ENCODE results near the gene MIEF2.
"Not testable (repeated sequence)": the region's sequence is repeated elsewhere in the genome, so short reads cannot be mapped to it uniquely, and the experiment has no call there.

The MIEF2 gene

DNA sequence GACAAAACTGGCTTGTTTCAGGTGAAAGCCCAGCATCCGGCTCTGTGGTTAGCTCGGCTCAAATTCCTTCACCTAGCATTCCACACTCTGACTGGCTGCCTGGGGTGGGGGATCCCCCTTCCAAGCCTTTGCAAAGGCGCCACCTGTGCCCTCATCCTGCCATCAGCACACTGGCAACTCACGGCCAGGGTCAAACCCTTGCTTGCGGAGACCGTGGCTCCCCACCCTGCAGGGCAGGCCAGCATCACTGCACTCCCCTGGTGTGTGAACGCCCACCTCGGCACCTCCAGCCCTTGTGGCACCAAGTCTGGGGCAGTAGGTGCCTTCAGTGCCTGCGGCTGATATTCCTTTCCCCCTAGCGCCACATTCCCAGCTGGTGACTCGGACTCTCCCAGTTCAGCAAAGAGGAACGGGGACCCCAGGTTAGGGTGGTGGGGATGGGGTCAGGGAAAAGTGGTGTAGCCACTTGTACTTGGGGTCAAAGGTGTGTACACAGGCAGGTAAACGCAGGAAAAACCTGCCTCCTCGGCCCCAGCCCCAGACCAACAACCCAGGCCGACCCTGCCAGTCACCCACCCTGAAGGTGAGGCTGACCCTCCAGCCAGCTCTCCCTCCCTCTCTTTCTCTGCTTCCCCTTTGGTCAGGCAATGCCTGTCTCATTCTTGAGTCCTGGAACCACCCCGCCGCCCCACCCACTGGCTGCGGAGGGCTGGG is 3.0 kb upstream of the MIEF2 start:
- peak; percentile 20 for DNase-seq

DNA sequence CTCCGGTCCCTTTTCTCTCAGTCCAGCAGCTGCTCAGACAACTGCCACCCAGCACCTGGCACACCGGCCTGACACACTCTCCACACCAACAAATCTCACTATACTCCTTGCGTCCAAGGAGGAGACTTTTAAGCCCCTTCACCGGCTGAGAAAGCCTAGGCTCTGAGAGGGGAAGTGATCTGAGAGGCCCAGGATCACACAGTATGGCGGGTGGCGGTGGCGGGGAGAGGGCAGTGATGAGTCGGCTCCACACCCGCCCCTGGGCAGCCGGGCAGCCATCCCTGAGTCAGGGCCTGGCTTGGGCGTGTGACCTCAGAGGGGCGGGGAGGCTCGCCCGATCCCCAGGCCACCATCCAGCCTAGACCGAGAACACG is 2.5 kb upstream of the MIEF2 start:
- DNase-seq = peak; percentile 55

DNA sequence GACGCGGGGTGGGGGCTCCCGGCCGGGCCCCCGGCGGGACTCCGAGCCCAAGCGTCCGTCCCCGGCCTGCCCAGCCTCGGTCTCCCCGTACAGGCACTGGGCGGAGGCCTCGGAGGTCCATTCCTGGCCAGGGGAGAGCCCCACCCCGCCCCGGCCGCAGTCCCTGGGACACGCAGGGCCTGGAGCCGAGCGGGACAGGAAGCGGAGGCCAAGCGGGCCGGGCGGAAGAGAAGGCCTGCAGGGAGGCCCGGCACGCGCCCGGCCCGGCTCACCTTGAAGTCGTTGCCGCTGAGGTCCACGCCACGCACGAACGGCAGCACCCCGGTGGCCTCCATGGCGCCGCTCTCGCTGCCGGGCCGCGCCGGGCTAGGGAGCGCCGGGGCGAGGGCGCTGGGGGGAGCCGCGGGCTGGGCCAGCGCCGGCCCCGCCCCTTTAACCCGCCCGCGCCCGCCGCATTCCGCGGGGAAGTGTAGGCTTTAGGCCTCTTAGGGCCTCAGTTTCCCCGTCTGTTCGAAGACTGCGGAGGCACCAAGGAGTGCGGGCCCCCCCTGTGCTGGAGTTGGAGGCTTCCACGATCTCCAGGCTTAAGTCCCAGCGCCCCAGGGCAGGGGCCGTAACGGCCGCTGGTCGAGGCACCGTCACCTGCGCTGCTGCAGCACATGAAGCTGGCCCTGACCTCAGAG is 2.0 kb upstream of the MIEF2 start, which contains the start of gene FLII:
TSS of gene FLII (minus strand) at position 383 of the 683 bp plus-strand sequence. CDS start at position 335, 48 bp downstream.
- DNase-seq = peak; percentile 65

DNA sequence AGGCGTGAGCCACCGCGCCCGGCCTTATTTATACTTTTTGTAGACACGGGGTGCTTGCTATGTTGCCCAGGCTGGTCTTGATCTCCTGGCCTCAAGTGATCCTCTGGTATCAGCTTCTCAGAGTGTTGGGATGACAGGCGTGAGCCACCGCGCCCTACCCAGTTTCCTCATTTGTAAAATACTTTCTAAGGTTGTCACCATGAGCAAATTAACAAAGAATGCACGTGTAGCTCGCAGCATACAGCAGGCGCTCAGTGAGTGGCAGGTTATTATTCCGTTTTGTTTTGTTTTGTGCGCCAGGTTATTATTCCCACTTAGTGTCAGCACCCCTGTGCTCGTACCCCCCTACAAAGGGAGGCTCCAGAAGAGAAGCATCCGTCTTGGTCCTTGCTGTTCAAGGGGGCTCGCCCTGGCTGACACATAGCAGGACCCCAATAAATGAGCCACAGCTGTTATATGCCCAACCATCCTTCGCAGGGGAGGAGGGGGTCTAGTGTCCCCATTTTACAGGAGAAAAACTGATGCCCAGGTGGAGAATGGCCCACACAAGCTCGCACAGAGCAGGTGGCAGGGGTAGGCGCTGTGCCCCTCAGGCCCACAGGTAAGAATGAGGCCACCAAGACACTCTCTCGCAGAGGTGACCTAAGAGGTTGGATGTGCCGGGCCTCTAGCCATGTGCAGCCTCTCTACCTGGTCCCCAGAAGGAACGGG is 686 bp upstream of the MIEF2 start:
- no peak for DNase-seq

DNA sequence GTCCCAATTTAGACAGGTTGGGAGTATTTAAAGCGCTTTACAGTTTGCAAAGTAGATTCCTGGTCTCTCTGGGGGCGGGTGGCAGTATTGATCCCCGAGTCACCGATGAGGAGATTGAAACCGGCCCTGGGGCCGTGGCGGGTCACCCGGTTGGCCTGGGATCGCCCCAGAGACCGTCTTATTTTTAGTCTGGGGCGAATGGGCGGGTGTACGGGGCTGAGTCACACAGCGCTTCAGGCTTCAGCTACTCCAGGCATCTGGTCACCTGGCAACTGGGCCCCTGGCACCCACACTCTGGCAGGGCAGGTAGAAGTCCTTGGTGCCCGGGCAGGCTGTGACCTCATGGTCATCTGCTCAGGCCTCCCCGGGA is 669 bp downstream of the MIEF2 start:
- peak; percentile 46 for DNase-seq

DNA sequence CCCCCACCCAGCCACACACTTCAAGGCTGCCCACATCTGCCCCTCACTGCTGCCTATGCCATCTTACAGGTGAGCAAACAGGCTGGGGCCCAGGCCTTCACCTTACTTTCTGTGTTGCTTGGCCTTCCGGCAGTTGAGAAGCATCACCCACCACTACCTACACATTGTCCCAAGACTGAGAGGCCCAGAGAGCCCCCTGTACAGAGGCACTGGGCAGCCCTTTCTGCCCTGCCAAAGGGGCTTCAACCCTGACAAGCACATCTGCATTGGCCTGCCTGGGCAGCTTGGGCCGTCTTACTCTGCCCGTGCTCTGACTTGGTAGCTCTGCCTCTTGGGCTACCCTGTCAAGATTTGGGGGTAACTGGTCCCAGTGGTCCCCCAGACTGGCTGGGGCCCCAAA is 1.2 kb downstream of the MIEF2 start:
- DNase-seq = no peak

DNA sequence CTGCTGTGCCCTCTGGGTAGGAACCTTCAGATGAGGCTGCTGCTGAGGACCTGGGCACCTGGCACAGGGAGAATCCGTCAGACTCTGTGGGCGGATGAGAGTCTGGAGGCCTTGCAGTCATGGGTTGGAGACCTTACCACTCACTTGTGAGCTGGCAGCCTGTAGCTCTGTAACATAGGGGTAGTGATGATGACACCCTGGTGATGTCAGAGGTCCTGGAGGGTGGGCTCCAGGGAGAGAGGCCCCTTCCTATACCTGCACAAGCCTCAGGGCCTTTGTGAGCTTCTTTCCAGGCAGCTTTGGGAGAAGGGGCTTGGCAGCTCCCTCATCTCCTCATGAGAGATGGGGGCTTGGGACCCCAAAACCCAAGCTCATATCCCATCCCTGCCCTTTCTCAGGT is 1.6 kb downstream of the MIEF2 start:
- DNase-seq = no peak

DNA sequence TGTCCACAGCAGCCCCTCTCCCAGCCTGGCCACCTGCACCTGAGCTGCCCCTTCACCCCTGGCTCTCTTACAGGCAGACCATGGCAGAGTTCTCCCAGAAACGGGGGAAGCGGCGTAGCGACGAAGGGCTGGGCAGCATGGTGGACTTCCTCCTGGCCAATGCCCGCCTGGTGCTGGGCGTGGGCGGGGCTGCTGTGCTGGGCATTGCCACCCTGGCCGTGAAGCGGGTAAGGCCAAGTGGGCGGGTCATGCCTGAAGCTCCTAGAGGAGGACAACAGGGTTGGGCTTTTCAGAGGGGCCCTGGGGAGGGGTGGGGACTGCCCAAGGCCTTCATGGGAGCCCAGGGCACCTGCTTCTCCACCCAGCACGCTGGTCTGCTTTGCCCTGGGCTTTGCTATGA is 2.2 kb downstream of the MIEF2 start:
- DNase-seq = no peak

DNA sequence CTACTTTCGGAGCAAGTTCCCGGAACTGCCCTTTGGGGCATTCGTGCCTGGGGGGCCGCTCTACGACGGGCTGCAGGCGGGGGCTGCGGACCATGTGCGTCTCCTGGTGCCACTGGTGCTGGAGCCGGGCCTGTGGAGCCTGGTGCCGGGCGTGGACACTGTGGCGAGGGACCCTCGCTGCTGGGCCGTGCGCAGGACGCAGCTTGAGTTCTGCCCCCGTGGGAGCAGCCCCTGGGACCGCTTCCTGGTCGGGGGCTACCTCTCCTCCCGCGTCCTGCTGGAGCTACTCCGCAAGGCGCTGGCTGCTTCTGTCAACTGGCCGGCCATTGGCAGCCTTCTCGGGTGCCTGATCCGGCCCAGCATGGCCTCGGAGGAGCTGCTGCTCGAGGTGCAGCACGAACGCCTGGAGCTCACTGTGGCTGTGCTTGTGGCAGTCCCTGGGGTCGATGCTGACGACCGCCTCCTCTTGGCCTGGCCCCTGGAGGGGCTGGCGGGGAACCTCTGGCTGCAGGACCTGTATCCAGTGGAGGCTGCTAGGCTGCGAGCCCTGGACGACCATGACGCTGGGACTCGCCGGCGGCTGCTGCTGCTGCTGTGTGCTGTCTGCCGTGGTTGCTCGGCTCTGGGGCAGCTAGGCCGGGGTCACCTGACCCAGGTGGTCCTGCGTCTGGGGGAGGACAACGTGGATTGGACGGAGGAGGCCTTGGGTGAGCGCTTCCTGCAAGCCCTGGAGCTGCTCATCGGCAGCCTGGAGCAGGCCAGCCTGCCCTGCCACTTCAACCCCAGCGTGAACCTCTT is 3.6 kb downstream of the MIEF2 start:
- DNase-seq = no peak

DNA sequence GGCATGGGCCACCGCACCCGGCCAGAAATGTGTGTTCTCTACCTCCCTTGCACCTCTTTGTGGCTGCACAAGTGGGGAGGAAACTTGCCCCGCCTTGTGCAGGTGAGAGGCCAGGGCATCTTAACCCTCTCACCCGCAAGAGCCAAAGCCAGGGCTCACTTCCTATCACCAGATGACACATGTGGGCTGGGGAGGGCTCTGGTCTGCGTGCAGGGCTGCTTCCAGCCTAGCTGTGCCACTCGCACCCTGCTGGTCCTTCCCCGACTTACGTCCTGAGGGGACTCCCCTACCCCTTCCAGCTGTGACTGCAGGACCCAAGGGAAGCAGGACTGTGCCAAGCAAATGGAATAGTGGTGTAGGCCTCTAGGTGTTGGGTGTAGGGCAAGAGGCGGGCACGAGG is 6.9 kb downstream of the MIEF2 start:
- no peak for DNase-seq

DNA sequence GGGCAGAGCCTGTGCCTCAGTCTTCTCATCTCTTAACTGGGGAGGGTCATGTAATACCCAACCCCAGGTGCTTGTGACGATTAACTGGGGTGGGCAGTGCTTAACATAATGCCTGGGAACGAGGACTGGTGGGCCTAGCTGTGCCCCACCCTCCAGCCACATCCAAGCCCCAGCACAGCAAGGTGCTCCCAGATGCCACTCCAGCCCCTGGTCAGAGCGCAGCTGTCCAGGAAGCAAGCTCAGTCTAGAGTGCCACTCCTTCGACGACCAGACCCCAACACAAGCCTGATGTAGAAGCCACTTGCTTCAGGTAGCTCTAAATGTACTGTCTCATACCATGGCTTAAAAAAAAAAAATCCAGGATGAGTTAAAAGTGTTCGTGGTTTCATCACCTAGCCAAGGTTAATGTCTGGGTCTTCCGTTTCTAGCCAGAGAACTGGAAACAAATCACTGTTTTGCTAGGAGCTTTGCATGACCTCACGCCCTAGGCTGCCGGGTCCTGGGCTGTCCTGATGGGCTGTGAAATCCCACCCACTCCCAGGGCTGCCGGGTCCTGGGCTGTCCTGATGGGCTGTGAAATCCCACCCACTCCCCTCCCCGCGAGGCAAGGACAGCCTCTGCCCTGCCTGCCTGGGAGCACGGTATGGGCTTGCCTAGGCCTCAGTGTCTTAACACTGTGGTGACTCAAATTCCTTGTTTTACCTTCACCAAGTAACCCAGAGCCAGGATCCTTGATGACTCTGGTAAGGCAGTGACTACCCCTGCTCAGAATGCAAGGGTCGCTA is 7.7 kb downstream of the MIEF2 start:
- no peak for DNase-seq

DNA sequence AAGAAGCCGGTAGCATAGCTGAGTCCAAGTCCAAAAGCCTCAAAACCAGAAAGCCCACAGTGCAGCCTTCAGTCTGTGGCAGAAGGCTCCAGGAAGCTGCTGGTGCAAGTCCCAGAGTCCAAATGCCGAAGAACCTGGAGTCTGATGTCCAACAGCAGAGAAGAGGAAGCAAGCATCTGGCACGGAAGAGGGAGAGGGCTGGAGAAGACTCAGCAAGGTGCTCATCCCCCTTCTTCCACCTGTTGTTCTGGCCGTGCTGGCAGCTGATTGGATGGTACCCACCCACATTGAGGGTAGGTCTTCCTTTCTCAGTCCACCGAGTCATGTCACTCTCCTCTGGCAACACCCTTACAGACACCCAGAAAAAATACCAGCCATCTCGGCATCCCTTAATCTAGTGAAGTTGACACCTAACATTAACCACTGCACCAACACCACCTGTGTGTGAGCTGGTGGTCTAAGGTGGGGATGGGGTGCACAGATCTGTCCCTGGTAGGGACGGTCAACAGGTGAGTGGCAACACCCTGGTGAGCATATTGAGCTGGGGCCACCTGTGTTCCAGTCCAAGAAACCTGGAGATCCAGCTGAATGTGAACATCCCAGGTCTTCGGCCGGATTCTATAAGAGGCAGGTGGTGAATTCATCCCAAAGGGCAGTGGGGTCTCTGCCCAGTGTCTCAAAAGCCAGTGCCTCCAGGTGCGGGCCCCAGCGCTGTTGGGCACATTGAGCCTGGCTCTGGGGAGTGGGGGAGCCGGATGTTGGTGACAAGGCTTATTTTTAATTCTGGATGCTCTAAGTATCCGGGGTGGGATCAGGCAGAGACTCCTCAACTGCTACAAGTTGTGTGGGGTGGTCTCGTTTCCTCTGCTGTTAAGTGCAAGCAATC is 9.8 kb downstream of the MIEF2 start:
- DNase-seq = no peak

DNA sequence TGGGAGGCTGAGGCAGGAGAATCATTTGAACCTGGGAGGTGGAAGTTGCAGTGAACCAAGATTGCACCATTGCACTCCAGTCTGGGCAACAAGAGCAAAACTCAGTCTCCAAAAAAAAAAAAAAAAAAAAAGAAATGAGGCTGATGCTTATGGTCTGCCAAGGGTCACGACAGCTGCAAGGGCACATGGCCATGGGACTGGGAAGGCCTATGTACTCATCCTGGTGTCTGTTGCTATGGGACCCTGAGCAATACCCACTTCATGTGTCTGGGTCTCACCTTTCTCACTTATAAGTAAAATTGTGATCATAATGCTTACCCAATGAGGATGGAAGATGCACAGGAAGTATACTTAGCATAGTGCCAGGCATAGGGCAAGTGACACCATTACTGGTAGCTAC is 16.6 kb downstream of the MIEF2 start:
- DNase-seq = no peak

DNA sequence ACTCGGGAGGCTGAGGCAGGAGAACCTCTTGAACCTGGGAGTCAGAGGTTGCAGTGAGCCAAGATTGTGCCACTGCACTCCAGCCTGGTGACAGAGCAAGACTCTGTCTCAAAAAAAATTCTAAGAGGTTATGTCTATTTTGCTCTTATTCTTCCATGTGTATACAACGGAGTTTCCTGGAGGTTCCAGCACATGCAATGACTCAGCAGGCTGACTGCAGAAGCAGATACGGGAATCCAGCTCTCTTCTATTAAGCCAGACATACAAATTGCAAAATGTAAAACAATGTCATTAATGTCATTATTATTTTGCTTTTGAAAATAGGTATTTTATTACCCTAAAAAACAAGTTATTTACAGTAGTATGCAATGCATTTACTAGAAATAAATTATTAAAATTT is 18.4 kb downstream of the MIEF2 start:
- no peak for DNase-seq

DNA sequence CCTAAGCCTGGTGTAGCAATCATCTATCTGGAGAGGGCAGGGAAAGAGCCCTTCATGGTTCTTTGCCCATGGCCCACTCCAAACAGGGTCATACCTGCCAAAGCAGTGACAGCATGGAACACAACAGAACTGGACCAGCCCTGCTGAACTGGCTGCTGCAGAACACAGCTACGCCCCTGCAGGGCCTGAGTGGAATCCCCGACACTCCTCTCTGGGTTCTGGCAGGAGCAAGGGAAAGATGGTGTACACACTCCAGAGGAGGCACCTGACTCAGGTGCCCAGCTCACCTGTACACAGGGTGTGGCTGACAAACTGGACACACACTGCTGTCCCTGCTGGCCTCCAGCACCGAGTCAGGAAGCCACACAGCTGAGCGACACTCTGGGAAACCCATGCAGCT is 19.8 kb downstream of the MIEF2 start:
- no peak for DNase-seq

DNA sequence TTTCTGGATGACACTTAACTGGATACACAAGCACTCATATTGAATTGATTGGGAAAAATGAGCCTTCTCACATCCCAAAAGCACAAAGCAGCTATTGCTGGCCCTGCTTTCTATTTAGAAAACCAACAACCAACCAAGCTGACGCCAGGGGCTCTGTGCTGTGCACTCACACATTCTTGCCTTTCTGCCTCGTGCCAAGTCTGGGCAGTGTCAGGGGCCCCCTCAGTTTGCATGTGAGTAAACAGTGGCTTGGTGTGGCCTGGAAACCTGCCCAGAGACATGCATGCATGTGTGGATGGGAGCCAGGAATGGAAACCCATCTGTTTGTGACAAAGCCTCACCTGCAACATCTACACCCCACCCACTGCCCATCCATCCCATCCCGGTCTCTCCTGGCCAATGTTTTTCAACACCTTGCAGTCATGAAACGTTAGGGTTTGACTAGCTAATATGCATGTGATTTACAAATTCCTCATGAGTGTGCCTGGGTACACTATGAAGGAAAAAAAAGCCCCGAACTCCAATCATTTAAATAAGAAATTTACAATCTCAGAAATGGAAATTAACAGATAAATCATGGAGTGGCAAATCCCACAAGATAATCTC is 20.4 kb downstream of the MIEF2 start:
- DNase-seq = no peak

DNA sequence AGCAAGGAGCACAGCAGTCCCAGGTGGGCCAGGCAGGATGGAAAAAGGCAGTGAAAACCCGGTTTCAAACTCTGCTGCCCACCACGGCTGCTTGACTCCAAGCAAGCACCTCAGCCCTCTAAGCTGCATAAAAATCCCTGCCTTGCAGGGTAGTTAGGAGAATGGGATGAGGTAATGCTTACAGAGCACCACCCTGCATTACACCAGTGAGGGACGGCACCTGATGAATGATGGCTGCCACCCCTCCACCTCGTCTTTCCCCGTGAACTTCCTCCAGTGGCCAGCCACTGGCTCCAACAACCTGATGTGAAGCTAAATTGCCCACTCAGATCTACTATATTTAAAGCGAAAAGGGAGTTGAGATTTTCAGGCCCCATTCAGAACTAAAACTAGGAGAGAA is 21.3 kb downstream of the MIEF2 start:
- DNase-seq = no peak

DNA sequence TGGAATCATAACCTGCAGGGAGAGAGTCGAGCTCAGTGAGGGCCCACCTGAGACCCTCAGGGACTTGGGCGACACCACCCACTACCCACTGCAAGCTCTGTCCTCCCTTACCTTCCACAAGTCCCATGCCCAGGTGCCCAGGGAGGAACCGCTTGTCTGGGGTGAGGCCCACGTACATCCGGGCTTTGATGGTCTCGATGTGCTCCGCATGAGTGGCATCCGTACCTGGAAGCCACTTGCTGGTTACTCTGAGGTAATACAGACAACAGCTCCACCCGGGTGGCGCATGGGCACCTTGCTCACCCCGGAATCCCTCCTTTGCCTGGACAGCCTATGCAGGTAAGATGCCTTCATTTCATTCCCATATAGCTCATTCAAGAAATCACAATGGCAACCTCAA is 24.8 kb downstream of the MIEF2 start:
- no peak for DNase-seq

DNA sequence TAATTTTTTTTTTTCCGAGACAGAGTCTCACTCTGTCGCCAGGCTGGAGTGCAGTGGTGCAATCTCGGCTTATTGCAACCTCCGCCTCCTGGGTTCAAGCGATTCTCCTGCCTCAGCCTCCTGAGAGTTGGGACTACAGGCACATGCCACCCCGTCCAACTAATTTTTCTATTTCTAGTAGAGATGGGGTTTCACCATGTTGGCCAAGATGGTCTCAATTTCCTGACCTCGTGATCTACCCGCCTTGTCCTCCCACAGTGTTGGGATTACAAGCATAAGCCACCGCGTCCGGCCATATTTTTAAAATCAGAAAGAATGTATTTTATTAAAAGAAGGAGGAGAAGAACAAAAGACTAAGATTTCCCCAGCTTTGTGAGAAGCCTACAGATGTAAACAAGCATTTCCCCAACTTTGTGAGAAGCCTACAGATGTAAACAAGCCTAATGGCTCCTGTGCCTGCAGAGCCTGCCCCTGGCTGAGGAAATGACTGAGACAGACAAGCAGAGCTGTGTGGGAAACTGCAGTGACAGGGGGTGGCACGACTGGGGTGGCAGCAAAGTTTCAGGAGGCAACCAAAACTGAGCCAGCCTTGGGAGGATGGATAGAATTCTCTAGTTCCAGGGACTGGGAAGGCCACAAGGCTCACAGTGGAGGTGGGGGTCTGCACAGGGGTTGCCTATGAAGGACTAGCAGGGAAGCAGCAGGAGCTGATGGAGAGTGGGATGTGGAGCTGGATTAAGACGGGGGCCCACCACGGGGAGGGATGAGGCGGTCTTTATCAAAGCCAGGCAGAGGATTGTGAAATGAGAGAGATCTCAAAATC is 31.5 kb downstream of the MIEF2 start:
- DNase-seq = no peak

DNA sequence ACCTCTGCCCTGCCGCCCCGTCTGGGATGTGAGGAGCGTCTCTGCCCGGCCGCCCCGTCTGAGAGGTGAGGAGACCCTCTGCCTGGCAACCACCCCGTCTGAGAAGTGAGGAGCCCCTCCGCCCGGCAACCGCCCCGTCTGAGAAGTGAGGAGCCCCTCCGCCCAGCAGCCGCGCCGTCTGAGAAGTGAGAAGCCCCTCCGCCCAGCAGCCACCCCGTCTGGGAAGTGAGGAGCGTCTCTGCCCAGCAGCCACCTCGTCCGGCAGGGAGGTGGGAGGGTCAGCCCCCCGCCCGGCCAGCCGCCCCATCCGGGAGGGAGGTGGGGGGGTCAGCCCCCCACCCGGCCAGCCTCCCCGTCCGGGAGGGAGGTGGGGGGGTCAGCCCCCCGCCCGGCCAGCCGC is 37.6 kb downstream of the MIEF2 start:
- DNase-seq = not testable (repeated sequence)

All from activated naive CD4-positive, alpha-beta T cell treated with Interleukin-2 at 50 U/mL for 16 hours (primary cell).